Stomach (tissue), 9 donors: Measurements from ENCODE around the gene ENTPD8. TPM values are rescaled to one million over a fixed set of nuclear protein-coding genes. Genes with fewer than 3 reads are reported as not detected.

ENCODE experiments used
- DNase-seq, 2 donors: peaks; one replicate each; pipeline versions ENCODE4 v3.0.0 to v3.0.0-alpha.2; 2013 to 2019
- H3K27ac ChIP-seq, 5 donors: fragments of 200-600 bp in 4 of 5; sonication (generic) in 4 of 5; one replicate each; pipeline ENCODE4 v1.5.1; 2013 to 2019; ENCODE audit warnings: mild to moderate bottlenecking in 1 of 5, moderate library complexity in 1 of 5
- H3K27me3 ChIP-seq, 3 donors: fragments of 200-600 bp; sonication (generic); one replicate each; pipeline ENCODE4 v1.5.1; 2017 to 2019; ENCODE audit warnings: mixed run types in 1 of 3
- H3K36me3 ChIP-seq, 4 donors: fragments of 200-600 bp; sonication (generic); 1 replicate in 3 of 4; 2 replicates in 1 of 4; pipeline ENCODE4 v1.5.1; 2016 to 2019
- H3K4me1 ChIP-seq, 4 donors: fragments of 200-600 bp; sonication (generic); one replicate each; pipeline ENCODE4 v1.5.1; 2016 to 2019
- H3K4me3 ChIP-seq, 4 donors: fragments of 200-600 bp; sonication (generic) in 3 of 4; one replicate each; pipeline ENCODE4 v1.5.1; 2016 to 2019; ENCODE audit warnings: mild to moderate bottlenecking in 1 of 4
- H3K9me3 ChIP-seq, 4 donors: fragments of 200-600 bp; sonication (generic); one replicate each; pipeline ENCODE4 v1.5.1; 2016 to 2019
- EP300 ChIP-seq: sonication (generic); formaldehyde crosslinking; IDR thresholded peaks from one replicate; pipeline ENCODE4 v1.6.1; 2017; ENCODE audit warnings: antibody characterized with exemption
- POLR2A ChIP-seq, 4 donors: fragments of 450-650 bp; IDR thresholded peaks; one replicate each; pipeline ENCODE4 v1.6.1; 2016; ENCODE audit warnings: antibody characterized with exemption in 4 of 4, control low read depth in 2 of 4, mild to moderate bottlenecking in 1 of 4, moderate library complexity in 1 of 4
- POLR2AphosphoS5 ChIP-seq, 3 donors: sonication (generic); formaldehyde crosslinking; IDR thresholded peaks; one replicate each; pipeline ENCODE4 v1.6.1; 2016; ENCODE audit warnings: antibody characterized with exemption in 3 of 3
- WGBS, 5 donors: extraction: QIAGEN DNeasy Blood & Tissue Kit in 3 of 5; methylation state at CpG; one replicate each; pipeline versions ENCODE4 v1.1.5 to v1.1.7; 2013 to 2018; 5-methylcytosine and 5-hydroxymethylcytosine counted together
- intact Hi-C: fragments of 100-400 bp; cut with DNase I; formaldehyde crosslinking; loops from one replicate; pipeline ENCODE4 v1.15.1; 2023; ENCODE audit warnings: low total_unique reads
- polyA plus RNA-seq, 3 donors: library from polyadenylated mRNA; stranded (reverse); fragments of 200-250 nt; gene quantifications; one replicate each; pipeline ENCODE4 v1.2.3, GENCODE V29; 2013
- total RNA-seq, 5 donors: library from RNA; depleted of rRNA; stranded (reverse); fragments of >200 nt; gene quantifications; one replicate each; pipeline versions ENCODE4 v1.1.0 to v1.2.3, GENCODE V29; 2014 to 2016
- TF ChIP-seq, protein P1 (sequence below), 7 experiments: fragments of 450-650 bp in 4 of 7; fragments of 200-600 bp in 3 of 7; sonication (generic) in 3 of 7; IDR thresholded peaks; one replicate each; pipeline ENCODE4 v1.5.1; 2016 to 2019; ENCODE audit warnings: antibody characterized with exemption in 7 of 7, control low read depth in 2 of 7, mild to moderate bottlenecking in 1 of 7
- donor health status: healthy with polysubstance abuse.
- donor health status: Bipolar disorder and iron deficiency.
- donor health status: healthy.

ENTPD8 gene
- total and polyA plus RNA-seq, 8 donors: 0.89 to 37.9 (median 6.8) TPM

DNA sequence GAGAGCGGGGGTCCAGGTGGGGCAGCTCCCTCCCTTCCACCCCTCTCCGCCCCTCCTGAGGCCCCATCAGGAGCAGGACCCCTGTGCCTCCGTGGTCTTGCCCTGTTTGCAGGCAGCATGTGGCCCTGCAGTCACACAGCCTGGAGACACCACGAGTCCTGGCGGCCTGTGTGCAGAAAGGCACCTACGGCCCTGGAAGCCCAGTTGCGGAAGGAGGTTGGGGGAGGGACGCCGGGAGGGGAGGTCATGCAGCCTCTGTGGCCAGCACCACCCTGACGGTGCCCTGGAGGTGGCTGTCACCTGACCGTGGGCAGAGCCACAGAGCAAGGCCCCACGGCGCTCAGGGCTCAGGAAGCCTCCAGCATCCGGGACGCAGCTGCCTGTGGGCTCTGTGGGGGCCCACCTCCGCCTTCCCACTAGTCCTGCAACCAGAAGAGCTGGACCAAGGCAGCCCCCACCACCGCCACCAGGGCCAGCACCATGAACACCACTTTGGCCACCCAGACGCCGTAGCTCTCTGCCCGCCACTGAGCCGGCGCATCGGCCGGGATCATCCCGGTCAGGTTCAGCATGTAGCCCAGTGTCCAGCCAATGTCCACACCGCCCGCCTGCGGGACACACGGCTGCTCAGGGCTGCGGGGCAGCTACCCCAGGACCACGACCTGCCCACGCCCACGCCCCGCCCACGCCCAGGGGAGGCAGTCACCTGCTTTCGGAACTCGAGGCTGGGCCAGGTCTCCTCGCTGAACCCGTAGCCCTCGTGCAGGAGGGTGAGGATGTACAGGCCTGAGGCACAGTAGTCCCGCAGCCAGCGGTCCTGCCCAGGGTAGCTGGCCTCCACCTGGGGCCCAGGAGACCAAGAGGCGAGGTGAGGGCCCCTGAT is 6.4 kb downstream of the ENTPD8 start:
- peaks cover 0 to 3% (median 0%) of the 10 kb centered on the region in 4 donors for H3K36me3 ChIP-seq
- H3K27me3 ChIP-seq: peaks cover 0 to 42% (median 0%) of the 10 kb centered on the region in 3 donors
- 63 to 81% (median 68%) methylated on average over 8 to 43 of the region's 43 CpGs for WGBS, 5 donors
- H3K4me3 ChIP-seq: no peak overlapping the region
- peak overlapping the region in 3 of 5 donors; percentile 59 to 85 (median 80) for H3K27ac ChIP-seq
- no peaks in the 10 kb centered on the region for H3K9me3 ChIP-seq
- DNase-seq: peak in 1 of 2 donors; percentile 7
- H3K4me1 ChIP-seq: peaks cover 33 to 62% (median 53%) of the 10 kb centered on the region in 4 donors
- TF ChIP-seq EP300 (no peak), POLR2AphosphoS5 (IDR thresholded peaks at IDR 0.05) (no peak), POLR2A (IDR thresholded peaks at IDR 0.05) (no peak)
- TF ChIP-seq, protein P1, sequence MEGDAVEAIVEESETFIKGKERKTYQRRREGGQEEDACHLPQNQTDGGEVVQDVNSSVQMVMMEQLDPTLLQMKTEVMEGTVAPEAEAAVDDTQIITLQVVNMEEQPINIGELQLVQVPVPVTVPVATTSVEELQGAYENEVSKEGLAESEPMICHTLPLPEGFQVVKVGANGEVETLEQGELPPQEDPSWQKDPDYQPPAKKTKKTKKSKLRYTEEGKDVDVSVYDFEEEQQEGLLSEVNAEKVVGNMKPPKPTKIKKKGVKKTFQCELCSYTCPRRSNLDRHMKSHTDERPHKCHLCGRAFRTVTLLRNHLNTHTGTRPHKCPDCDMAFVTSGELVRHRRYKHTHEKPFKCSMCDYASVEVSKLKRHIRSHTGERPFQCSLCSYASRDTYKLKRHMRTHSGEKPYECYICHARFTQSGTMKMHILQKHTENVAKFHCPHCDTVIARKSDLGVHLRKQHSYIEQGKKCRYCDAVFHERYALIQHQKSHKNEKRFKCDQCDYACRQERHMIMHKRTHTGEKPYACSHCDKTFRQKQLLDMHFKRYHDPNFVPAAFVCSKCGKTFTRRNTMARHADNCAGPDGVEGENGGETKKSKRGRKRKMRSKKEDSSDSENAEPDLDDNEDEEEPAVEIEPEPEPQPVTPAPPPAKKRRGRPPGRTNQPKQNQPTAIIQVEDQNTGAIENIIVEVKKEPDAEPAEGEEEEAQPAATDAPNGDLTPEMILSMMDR (IDR thresholded peaks at IDR 0.05): no peak
- intact Hi-C loops: no loop called here

DNA sequence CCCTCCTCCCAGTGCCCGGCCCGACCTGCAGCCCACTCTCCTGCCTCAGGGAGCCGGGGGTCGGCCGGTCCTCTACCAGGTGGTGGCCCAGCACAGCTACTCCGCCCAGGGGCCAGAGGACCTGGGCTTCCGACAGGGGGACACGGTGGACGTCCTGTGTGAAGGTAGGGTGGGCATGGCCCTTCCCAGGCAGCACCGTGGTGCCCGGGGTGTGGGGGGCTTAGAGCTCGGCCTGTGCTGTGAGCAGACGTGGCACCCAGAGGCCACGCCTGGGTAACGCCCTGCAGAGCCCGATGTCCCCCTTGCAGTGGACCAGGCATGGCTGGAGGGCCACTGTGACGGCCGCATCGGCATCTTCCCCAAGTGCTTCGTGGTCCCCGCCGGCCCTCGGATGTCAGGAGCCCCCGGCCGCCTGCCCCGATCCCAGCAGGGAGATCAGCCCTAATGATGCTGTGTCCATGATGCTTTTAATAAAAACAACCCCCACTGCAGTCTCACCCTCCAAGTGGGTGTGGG is 7.2 kb downstream of the ENTPD8 start:
- Histone ChIP-seq H3K9me3 (no peaks in the 10 kb centered on the region), H3K27me3 (peaks cover 0 to 34% (median 0%) of the 10 kb centered on the region in 3 donors), H3K36me3 (peaks cover 0 to 3% (median 0%) of the 10 kb centered on the region in 4 donors), H3K4me3 (no peak overlapping the region), H3K27ac (no peak overlapping the region), H3K4me1 (peaks cover 33 to 63% (median 55%) of the 10 kb centered on the region in 4 donors)
- DNase-seq: no peak
- WGBS, 5 donors: 83 to 87% (median 85%) methylated on average over 4 to 26 of the region's 26 CpGs
- intact Hi-C loops: no loop called here
- TF ChIP-seq POLR2AphosphoS5 (IDR thresholded peaks at IDR 0.05): no peak
- no peak for TF ChIP-seq EP300
- TF ChIP-seq, protein P1 (IDR thresholded peaks at IDR 0.05): no peak
- TF ChIP-seq POLR2A (IDR thresholded peaks at IDR 0.05): no peak

DNA sequence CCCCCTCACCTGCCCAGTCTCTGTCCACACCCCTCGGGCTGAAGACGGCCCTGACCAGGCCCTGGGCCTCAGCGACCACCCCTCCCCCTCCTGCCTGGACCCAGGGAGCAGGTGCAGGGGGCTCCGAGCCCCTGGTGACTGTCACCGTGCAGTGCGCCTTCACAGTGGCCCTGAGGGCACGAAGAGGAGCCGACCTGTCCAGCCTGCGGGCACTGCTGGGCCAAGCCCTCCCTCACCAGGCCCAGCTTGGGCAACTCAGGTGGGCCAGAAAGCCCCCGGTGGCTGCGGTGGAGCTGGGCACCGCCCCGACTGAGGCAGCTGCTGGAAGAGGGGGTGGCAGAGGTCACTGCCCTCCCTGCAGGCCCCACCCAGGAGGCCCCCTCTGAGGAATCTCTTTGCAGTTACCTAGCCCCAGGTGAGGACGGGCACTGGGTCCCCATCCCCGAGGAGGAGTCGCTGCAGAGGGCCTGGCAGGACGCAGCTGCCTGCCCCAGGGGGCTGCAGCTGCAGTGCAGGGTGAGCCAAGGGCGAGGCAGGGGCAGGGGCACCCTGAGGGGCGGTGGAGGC is 7.7 kb downstream of the ENTPD8 start:
- intact Hi-C loops: no loop called here
- Histone ChIP-seq H3K4me1 (peaks cover 33 to 65% (median 57%) of the 10 kb centered on the region in 4 donors), H3K4me3 (no peak overlapping the region), H3K27me3 (peaks cover 0 to 29% (median 0%) of the 10 kb centered on the region in 3 donors), H3K9me3 (no peaks in the 10 kb centered on the region), H3K27ac (no peak overlapping the region), H3K36me3 (peaks cover 0 to 3% (median 0%) of the 10 kb centered on the region in 4 donors)
- no peak for DNase-seq
- 79 to 89% (median 82%) methylated on average over 2 to 19 of the region's 19 CpGs for WGBS, 5 donors
- TF ChIP-seq, protein P1 (IDR thresholded peaks at IDR 0.05): no peak
- no peak for TF ChIP-seq POLR2A (IDR thresholded peaks at IDR 0.05)
- TF ChIP-seq EP300: no peak
- no peak for TF ChIP-seq POLR2AphosphoS5 (IDR thresholded peaks at IDR 0.05)

DNA sequence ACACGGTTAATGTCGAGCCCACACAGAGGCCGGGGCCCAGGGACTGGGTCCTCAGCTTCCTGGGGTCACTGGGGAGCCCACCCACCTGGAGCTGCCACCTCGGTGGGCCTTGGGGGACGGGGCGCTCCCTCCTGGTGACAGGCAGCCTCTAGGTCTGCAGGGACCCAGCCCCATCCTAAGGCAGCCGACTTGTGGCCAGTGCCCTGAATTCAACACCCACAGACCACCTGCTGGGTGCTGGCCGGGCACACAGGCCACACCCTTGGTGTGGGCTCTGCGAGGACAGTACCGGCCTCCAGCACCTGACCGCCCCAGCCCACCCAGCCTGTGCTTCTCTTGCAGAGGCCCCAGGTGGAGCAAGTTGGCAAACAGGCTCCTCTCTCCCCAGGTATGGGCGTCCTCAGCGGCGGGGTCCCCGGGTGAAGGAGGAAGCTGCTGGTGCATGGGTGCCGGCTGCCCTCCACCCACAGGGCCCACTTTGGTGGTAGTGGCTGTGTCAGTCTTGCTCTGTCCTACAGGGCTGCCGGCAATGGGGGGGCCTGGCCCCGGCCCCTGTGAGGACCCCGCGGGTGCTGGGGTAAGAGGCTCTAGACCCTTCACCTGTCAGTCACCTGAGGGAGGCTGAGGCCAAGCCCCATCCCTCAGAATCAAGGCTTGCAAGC is 8.3 kb downstream of the ENTPD8 start:
- intact Hi-C loops: no loop called here
- H3K27me3 ChIP-seq: peaks cover 0 to 23% (median 0%) of the 10 kb centered on the region in 3 donors
- H3K9me3 ChIP-seq: no peaks in the 10 kb centered on the region
- no peak for TF ChIP-seq EP300
- no peak for TF ChIP-seq POLR2AphosphoS5 (IDR thresholded peaks at IDR 0.05)
- no peak for TF ChIP-seq POLR2A (IDR thresholded peaks at IDR 0.05)
- TF ChIP-seq, protein P1 (IDR thresholded peaks at IDR 0.05): no peak
- WGBS, 5 donors: 91 to 94% (median 92%) methylated on average over 7 to 20 of the region's 20 CpGs
- peaks cover 33 to 61% (median 53%) of the 10 kb centered on the region in 4 donors for H3K4me1 ChIP-seq
- H3K27ac ChIP-seq: no peak overlapping the region
- no peak overlapping the region for H3K4me3 ChIP-seq
- peaks cover 0 to 3% (median 0%) of the 10 kb centered on the region in 4 donors for H3K36me3 ChIP-seq
- DNase-seq: no peak
